WTC11 (cell line): ENCODE results near the gene RIPOR1.

Experiments
- CBFB ChIP-seq: sonication (generic); formaldehyde crosslinking; IDR thresholded peaks from 2 replicates; pipeline ENCODE4 v1.8.1; 2022; ENCODE audit warnings: mild to moderate bottlenecking, low read depth, missing genetic modification reagents
- ETV6 ChIP-seq: sonication (generic); formaldehyde crosslinking; IDR thresholded peaks from 2 replicates; pipeline ENCODE4 v1.8.1; 2022; ENCODE audit warnings: mild to moderate bottlenecking, missing genetic modification reagents
- TEAD4 ChIP-seq: sonication (generic); formaldehyde crosslinking; IDR thresholded peaks from 2 replicates; pipeline ENCODE4 v1.8.0; 2022; ENCODE audit warnings: mild to moderate bottlenecking, missing genetic modification reagents
- TF ChIP-seq, protein P1 (sequence below): sonication (generic); formaldehyde crosslinking; IDR thresholded peaks from 2 replicates; pipeline ENCODE4 v1.8.1; 2022; ENCODE audit warnings: missing genetic modification reagents, borderline replicate concordance
- TF ChIP-seq, protein P2 (sequence below): fragments of 200-600 bp; IDR thresholded peaks from 2 replicates; pipeline ENCODE4 v1.8.0; 2022; ENCODE audit warnings: antibody characterized with exemption

DNA sequence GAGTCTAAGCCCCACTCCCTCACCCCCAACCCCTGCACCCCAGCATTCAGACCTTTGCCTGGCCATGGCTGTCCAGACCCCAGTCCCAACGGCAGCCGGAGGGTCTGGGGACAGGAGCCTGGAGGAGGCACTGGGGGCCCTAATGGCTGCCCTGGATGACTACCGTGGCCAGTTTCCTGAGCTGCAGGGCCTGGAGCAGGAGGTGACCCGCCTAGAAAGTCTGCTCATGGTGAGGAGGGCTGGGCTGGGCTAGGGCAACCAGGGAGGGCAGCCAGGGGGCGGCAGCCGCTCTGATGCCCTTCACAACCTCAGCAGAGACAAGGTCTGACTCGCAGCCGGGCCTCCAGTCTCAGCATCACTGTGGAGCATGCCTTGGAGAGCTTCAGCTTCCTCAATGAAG lies 14.4 kb downstream of the RIPOR1 start:
- no peak for TF ChIP-seq ETV6 (CRISPR knock-in tag)
- TF ChIP-seq, protein P1, sequence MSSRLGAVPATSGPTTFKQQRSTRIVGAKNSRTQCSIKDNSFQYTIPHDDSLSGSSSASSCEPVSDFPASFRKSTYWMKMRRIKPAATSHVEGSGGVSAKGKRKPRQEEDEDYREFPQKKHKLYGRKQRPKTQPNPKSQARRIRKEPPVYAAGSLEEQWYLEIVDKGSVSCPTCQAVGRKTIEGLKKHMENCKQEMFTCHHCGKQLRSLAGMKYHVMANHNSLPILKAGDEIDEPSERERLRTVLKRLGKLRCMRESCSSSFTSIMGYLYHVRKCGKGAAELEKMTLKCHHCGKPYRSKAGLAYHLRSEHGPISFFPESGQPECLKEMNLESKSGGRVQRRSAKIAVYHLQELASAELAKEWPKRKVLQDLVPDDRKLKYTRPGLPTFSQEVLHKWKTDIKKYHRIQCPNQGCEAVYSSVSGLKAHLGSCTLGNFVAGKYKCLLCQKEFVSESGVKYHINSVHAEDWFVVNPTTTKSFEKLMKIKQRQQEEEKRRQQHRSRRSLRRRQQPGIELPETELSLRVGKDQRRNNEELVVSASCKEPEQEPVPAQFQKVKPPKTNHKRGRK (CRISPR knock-in tag): no peak
- TF ChIP-seq, protein P2, sequence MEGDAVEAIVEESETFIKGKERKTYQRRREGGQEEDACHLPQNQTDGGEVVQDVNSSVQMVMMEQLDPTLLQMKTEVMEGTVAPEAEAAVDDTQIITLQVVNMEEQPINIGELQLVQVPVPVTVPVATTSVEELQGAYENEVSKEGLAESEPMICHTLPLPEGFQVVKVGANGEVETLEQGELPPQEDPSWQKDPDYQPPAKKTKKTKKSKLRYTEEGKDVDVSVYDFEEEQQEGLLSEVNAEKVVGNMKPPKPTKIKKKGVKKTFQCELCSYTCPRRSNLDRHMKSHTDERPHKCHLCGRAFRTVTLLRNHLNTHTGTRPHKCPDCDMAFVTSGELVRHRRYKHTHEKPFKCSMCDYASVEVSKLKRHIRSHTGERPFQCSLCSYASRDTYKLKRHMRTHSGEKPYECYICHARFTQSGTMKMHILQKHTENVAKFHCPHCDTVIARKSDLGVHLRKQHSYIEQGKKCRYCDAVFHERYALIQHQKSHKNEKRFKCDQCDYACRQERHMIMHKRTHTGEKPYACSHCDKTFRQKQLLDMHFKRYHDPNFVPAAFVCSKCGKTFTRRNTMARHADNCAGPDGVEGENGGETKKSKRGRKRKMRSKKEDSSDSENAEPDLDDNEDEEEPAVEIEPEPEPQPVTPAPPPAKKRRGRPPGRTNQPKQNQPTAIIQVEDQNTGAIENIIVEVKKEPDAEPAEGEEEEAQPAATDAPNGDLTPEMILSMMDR: no peak
- no peak for TF ChIP-seq CBFB
- no peak for TF ChIP-seq TEAD4 (CRISPR knock-in tag)
